Putamen (tissue), 1 donor: ENCODE measurements around the gene KANSL1.

Source experiments
- DNase-seq: peaks from one replicate; pipeline ENCODE4 v3.0.0-alpha.2; 2016; ENCODE audit warnings: low spot score

Gene KANSL1

GRCh38 chr17:46167267-46167666 lies 26.0 kb downstream of the KANSL1 start:
- no peak for DNase-seq

GRCh38 chr17:46166692-46167249 lies 26.5 kb downstream of the KANSL1 start:
- no peak for DNase-seq

GRCh38 chr17:46163929-46164594 lies 29.2 kb downstream of the KANSL1 start:
- DNase-seq = no peak

- no peak for DNase-seq
Measured at GRCh38 chr17:46163316-46163715, 29.9 kb downstream of the KANSL1 start.

GRCh38 chr17:46162866-46163265 lies 30.4 kb downstream of the KANSL1 start:
- no peak for DNase-seq

GRCh38 chr17:46160169-46160568 lies 33.1 kb downstream of the KANSL1 start:
- no peak for DNase-seq

GRCh38 chr17:46159686-46160085 lies 33.5 kb downstream of the KANSL1 start:
- no peak for DNase-seq

GRCh38 chr17:46158323-46159296 lies 34.6 kb downstream of the KANSL1 start:
- DNase-seq = no peak

- DNase-seq = no peak
Measured at GRCh38 chr17:46157443-46158062, 35.7 kb downstream of the KANSL1 start.

- DNase-seq = peak; percentile 16
Measured at GRCh38 chr17:46154151-46154816, 38.9 kb downstream of the KANSL1 start.

- DNase-seq = no peak
Measured at GRCh38 chr17:46152423-46152822, 40.8 kb downstream of the KANSL1 start.

- DNase-seq = no peak
Measured at GRCh38 chr17:46151762-46152161, 41.5 kb downstream of the KANSL1 start.

- DNase-seq = no peak
Measured at GRCh38 chr17:46150216-46150963, 42.8 kb downstream of the KANSL1 start.

GRCh38 chr17:46148247-46148646 lies 45.0 kb downstream of the KANSL1 start:
- no peak for DNase-seq

- DNase-seq = no peak
Measured at GRCh38 chr17:46147296-46147695, 45.9 kb downstream of the KANSL1 start.

GRCh38 chr17:46144246-46144645 lies 49.0 kb downstream of the KANSL1 start:
- no peak for DNase-seq

- DNase-seq = no peak
Measured at GRCh38 chr17:46143827-46144236, 49.4 kb downstream of the KANSL1 start.

- no peak for DNase-seq
Measured at GRCh38 chr17:46141645-46142044, 51.6 kb downstream of the KANSL1 start.

GRCh38 chr17:46140645-46141197 lies 52.5 kb downstream of the KANSL1 start:
- no peak for DNase-seq

- no peak for DNase-seq
Measured at GRCh38 chr17:46139432-46140210, 53.6 kb downstream of the KANSL1 start.
